GM12878 (cell line): Measurements from ENCODE around the gene TMEM232. TPM values are rescaled to one million over a fixed set of nuclear protein-coding genes. Genes with fewer than 3 reads are reported as not detected.

Source experiments
- ATAC-seq: fragments of 200-7000 bp; cut with Tn5 transposase; 3 replicates; pipeline ENCODE4 v1.9.1; 2020; ENCODE audit warnings: mild to moderate bottlenecking, moderate library complexity
- BruUV-seq: library from RNA; stranded (reverse); fragments of 400-500 nt; replicated peaks from 2 replicates; lab custom pipeline; 2021; lab: Mats Ljungman, UMichigan
- CTCF ChIA-PET: fragments of 300-600 bp; sonication (Branson Sonifier 250); formaldehyde crosslinking; extraction: SDS; loops from one replicate; lab custom pipeline; 2021; ENCODE audit warnings: inconsistent platforms; lab: Yijun Ruan, JAX
- POLR2A ChIA-PET: fragments of 350-600 bp; formaldehyde crosslinking; extraction: SDS; loops from one replicate; lab custom pipeline; 2021; ENCODE audit warnings: inconsistent platforms; lab: Charles Lee
- RAD21 ChIA-PET: fragments of 300-600 bp; sonication (Branson Sonifier 250); formaldehyde crosslinking; loops from one replicate; lab custom pipeline; 2023; ENCODE audit warnings: antibody characterized with exemption; ENCODE audit not compliant: unreplicated experiment; lab: Charles Lee
- SMC1A ChIA-PET: fragments of 300-600 bp; sonication (Branson Sonifier 250); formaldehyde crosslinking; loops from one replicate; lab custom pipeline; 2023; ENCODE audit not compliant: unreplicated experiment, uncharacterized antibody; lab: Charles Lee
- DNase-seq: peaks from one replicate; pipeline ENCODE4 v3.0.0-alpha.2; 2011; ENCODE audit warnings: low read depth, low spot score
- FAIRE-seq: peaks from 3 replicates; lab custom pipeline; 2011; peaks lifted over from hg19 to GRCh38; lab: Jason Lieb, UNC
- H2AFZ ChIP-seq: 2 replicates; pipeline ENCODE4 v1.6.0; 2011; ENCODE audit warnings: low read depth, low read length, control low read depth; ENCODE audit not compliant: control insufficient read depth
- H3K27ac ChIP-seq: 2 replicates; pipeline ENCODE4 v1.5.1; 2011; ENCODE audit warnings: control low read depth; ENCODE audit not compliant: control insufficient read depth, insufficient read depth
- H3K27me3 ChIP-seq, 2 experiments: replicated peaks in 1 of 2; 2 replicates each; pipeline versions ENCODE4 v1.6.0 to v1.6.1; 2011; ENCODE audit warnings: low read length in 1 of 2; ENCODE audit not compliant: control insufficient read depth in 2 of 2, insufficient read depth in 2 of 2
- H3K36me3 ChIP-seq, 2 experiments: 2 replicates each; pipeline ENCODE4 v1.5.1; 2011; ENCODE audit warnings: low read length in 1 of 2; ENCODE audit not compliant: control insufficient read depth in 2 of 2, insufficient read depth in 2 of 2
- H3K4me1 ChIP-seq: 2 replicates; pipeline ENCODE4 v1.6.1; 2011; ENCODE audit warnings: mild to moderate bottlenecking, low read length, moderate library complexity, mixed read lengths; ENCODE audit not compliant: control insufficient read depth, insufficient read depth
- H3K4me2 ChIP-seq: 2 replicates; pipeline ENCODE4 v1.6.0; 2011; ENCODE audit warnings: control low read depth; ENCODE audit not compliant: control insufficient read depth, insufficient read depth
- H3K4me3 ChIP-seq: fragments of 200-600 bp; sonication (generic); 2 replicates; pipeline ENCODE4 v1.5.1; 2016
- H3K79me2 ChIP-seq: 2 replicates; pipeline ENCODE4 v1.6.0; 2011; ENCODE audit warnings: low read length; ENCODE audit not compliant: control insufficient read depth, insufficient read depth
- H3K9ac ChIP-seq: 2 replicates; pipeline ENCODE4 v1.8.0; 2011; ENCODE audit warnings: low read length, control low read depth, mixed read lengths; ENCODE audit not compliant: control insufficient read depth, insufficient read depth
- H3K9me3 ChIP-seq: replicated peaks from 3 replicates; pipeline ENCODE4 v1.5.1; 2011; ENCODE audit warnings: mild to moderate bottlenecking, low read length; ENCODE audit not compliant: control insufficient read depth, insufficient read depth
- H4K20me1 ChIP-seq: 2 replicates; pipeline ENCODE4 v1.6.0; 2011; ENCODE audit not compliant: control insufficient read depth, insufficient read depth
- BACH1 ChIP-seq: fragments of 450-650 bp; IDR thresholded peaks from 2 replicates; pipeline ENCODE4 v1.6.1; 2017; ENCODE audit warnings: mild to moderate bottlenecking, borderline replicate concordance
- CBX5 ChIP-seq: sonication (generic); IDR thresholded peaks from 2 replicates; pipeline ENCODE4 v1.6.1; 2016; ENCODE audit warnings: low read depth, moderate library complexity, mild to moderate bottlenecking, inconsistent platforms
- CHD2 ChIP-seq: IDR thresholded peaks from 2 replicates; pipeline ENCODE4 v1.6.1; 2011; ENCODE audit warnings: low read depth, low read length, improper control_type of control experiment, borderline replicate concordance
- EGR1 ChIP-seq, 2 experiments: IDR thresholded peaks; 1 replicate in 1 of 2; 2 replicates in 1 of 2; pipeline ENCODE4 v1.6.1; 2011 to 2012; ENCODE audit warnings: low read depth in 2 of 2, low read length in 2 of 2, borderline replicate concordance in 1 of 2, mild to moderate bottlenecking in 1 of 2, moderate library complexity in 1 of 2
- FOXM1 ChIP-seq: IDR thresholded peaks from 2 replicates; pipeline ENCODE4 v1.6.1; 2012; ENCODE audit warnings: low read depth, mild to moderate bottlenecking, inconsistent platforms, low read length, moderate library complexity
- KLF5 ChIP-seq: fragments of 450-650 bp; IDR thresholded peaks from 2 replicates; pipeline ENCODE4 v1.6.1; 2014; ENCODE audit warnings: mild to moderate bottlenecking; ENCODE audit not compliant: partially characterized antibody
- MYB ChIP-seq: fragments of 150-350 bp; IDR thresholded peaks from 2 replicates; pipeline ENCODE4 v1.6.1; 2014; ENCODE audit warnings: mild to moderate bottlenecking, low read depth, low read length, borderline replicate concordance
- RCOR1 ChIP-seq: conservative IDR thresholded peaks from 2 replicates; pipeline ENCODE4 v1.6.1; 2012; ENCODE audit warnings: low read depth, low read length, improper control_type of control experiment
- TARDBP ChIP-seq: IDR thresholded peaks from 2 replicates; pipeline ENCODE4 v1.6.1; 2016; ENCODE audit warnings: borderline replicate concordance
- ZNF687 ChIP-seq: fragments of 450-650 bp; IDR thresholded peaks from 2 replicates; pipeline ENCODE4 v1.6.1; 2017; ENCODE audit warnings: mild to moderate bottlenecking, moderate library complexity
- WGBS: methylation state at CpG from one replicate; pipeline ENCODE4 v1.1.6; 2016; ENCODE audit warnings: low lambda C conversion rate; ENCODE audit not compliant: insufficient replicate concordance, insufficient coverage; ENCODE audit errors: missing lambda C conversion rate; 5-methylcytosine and 5-hydroxymethylcytosine counted together
- in situ Hi-C: fragments of 300-500 bp; cut with MboI; formaldehyde crosslinking; loops from 9 replicates; pipeline ENCODE4 v1.14.3; 2018; ENCODE audit warnings: mixed read lengths
- intact Hi-C: fragments of 100-400 bp; cut with micrococcal nuclease; formaldehyde crosslinking; loops from one replicate; pipeline ENCODE4 v1.14.2; 2022; ENCODE audit not compliant: unreplicated experiment
- polyA plus RNA-seq, 11 experiments: library from polyadenylated mRNA; depleted of rRNA in 4 of 11; unstranded in 6 of 11; stranded (reverse) in 5 of 11; fragments of >200 nt; fragmentation: Nextera tagmentation in 4 of 11; fragmentation: Illumina TruSeq in 1 of 11; extraction: Ambion mirVana in 4 of 11; extraction: Trizol in 1 of 11; gene quantifications; 1 replicate in 1 of 11; 2 replicates in 10 of 11; pipeline versions ENCODE4 v1.2.1 to v1.2.3, GENCODE V29; 2011 to 2016; ENCODE audit warnings: inconsistent platforms in 2 of 11, missing spikeins in 2 of 11, low read depth in 1 of 11
- total RNA-seq, 4 experiments: library from RNA; depleted of rRNA in 3 of 4; stranded (reverse); fragments of >200 nt in 3 of 4; fragmentation: Illumina TruSeq in 1 of 4; extraction: Trizol in 1 of 4; gene quantifications; 2 replicates each; pipeline versions ENCODE4 v1.2.1 to v1.2.3, GENCODE V29; 2013 to 2021

Gene TMEM232
- total and polyA plus RNA-seq, 10 of the 15 experiments (the other 5 are each of a cell fraction or from before 2014, with no cell fraction given), result 0.29 to 1.3 (median 0.91) TPM

GRCh38 chr5:110623874-110624273 is 102.6 kb downstream of the TMEM232 start:
- TF ChIP-seq ZNF687 (no peak), CHD2 (no peak), KLF5 (no peak)
- Histone ChIP-seq H3K27ac (no peak overlapping the region), H3K79me2 (no peaks in the 10 kb centered on the region), H3K27me3 (no peaks in the 10 kb centered on the region), H2AFZ (no peak overlapping the region), H3K4me2 (no peak overlapping the region), H3K36me3 (no peaks in the 10 kb centered on the region), H3K4me1 (no peaks in the 10 kb centered on the region), H3K9ac (no peak overlapping the region), H3K4me3 (no peak overlapping the region), H4K20me1 (no peaks in the 10 kb centered on the region), H3K9me3 (no peaks in the 10 kb centered on the region)
- BruUV-seq, result no TSS peak
- in situ Hi-C loops, result no loop called here
- ATAC-seq, result no peak
- intact Hi-C loops, result no loop called here
- ChIA-PET SMC1A (no interaction called here), RAD21 (no interaction called here), POLR2A (no interaction called here), CTCF (interaction anchor here (1.1 kb wide), 1 partner anchor 182 kb away, joined by 5 read pairs; no protein-coding TSS in a partner anchor)
- no peak for DNase-seq
- FAIRE-seq, result no peak

DNA sequence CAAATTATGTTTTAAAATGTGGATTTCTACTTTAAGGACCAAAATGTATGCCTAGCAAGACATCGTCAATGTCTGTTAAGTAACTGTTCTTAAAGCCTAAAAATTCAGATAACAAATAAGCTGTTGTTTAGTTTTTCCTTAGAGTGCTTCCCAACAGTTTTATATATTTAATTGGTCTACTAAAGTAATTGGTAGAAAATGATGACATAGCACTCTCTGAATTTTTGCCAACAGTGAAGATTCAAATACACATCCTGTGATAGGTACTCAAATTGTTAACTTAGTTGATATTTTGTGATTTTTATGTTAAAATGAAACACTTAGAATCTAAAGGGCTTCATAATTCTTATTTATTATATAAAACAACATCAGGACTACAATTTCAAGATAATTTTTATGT is 107.5 kb downstream of the TMEM232 start:
- Histone ChIP-seq H3K27ac (no peak overlapping the region), H3K4me3 (no peak overlapping the region), H3K4me1 (no peaks in the 10 kb centered on the region), H3K27me3 (no peaks in the 10 kb centered on the region), H3K79me2 (no peaks in the 10 kb centered on the region), H3K9ac (no peak overlapping the region), H3K9me3 (no peaks in the 10 kb centered on the region), H4K20me1 (no peaks in the 10 kb centered on the region), H3K4me2 (no peak overlapping the region), H2AFZ (no peak overlapping the region), H3K36me3 (no peaks in the 10 kb centered on the region)
- ATAC-seq (no peak), FAIRE-seq (no peak), DNase-seq (no peak)
- SMC1A ChIA-PET, result no interaction called here
- no TSS peak for BruUV-seq
- in situ Hi-C loops (no loop called here), intact Hi-C loops (no loop called here)
- WGBS, result 97% methylated on average over 1 of the region's 1 CpG
- POLR2A ChIA-PET, result no interaction called here
- RAD21 ChIA-PET, result no interaction called here
- CTCF ChIA-PET, result no interaction called here
- TF ChIP-seq CBX5, result no peak
- no peak for TF ChIP-seq RCOR1
- TF ChIP-seq FOXM1, result no peak
- no peak for TF ChIP-seq MYB
- TF ChIP-seq EGR1 (IDR thresholded peaks at IDR 0.05; ENCODE audit: borderline replicate concordance in 1 of 2, low read depth in 2 of 2, low read length in 2 of 2), result no peak
- TF ChIP-seq BACH1, result no peak
- TF ChIP-seq TARDBP, result no peak
